H1 (cell line): ENCODE data around the gene ZC4H2. TPM values are rescaled to one million over a fixed set of nuclear protein-coding genes. Genes with fewer than 3 reads are reported as not detected.

Experiments used
- JUND ChIP-seq: IDR thresholded peaks from 2 replicates; pipeline ENCODE4 v1.6.1; 2011; ENCODE audit warnings: mild to moderate bottlenecking, improper control_type of control experiment, low read length
- POLR2A ChIP-seq, 2 experiments: IDR thresholded peaks; 1 replicate in 1 of 2; 2 replicates in 1 of 2; pipeline ENCODE4 v1.6.1; 2011; ENCODE audit warnings: low read depth in 2 of 2, low read length in 2 of 2, mild to moderate bottlenecking in 2 of 2; ENCODE audit errors: control extremely low read depth in 1 of 2
- polyA plus RNA-seq, 7 experiments: library from polyadenylated mRNA; depleted of rRNA in 3 of 7; stranded (reverse) in 5 of 7; unstranded in 2 of 7; fragments of >200 nt in 5 of 7; fragments of 200-250 nt in 2 of 7; gene quantifications; 1 replicate in 5 of 7; 2 replicates in 1 of 7; 4 replicates in 1 of 7; pipeline versions ENCODE4 v1.2.1 to v1.2.3, GENCODE V29; 2011 to 2013; ENCODE audit warnings: missing spikeins in 2 of 7, mixed read lengths in 2 of 7
- total RNA-seq: library from RNA; stranded (reverse); fragmentation: NEBNext Ultra II Directional; extraction: Animal tissue kit (Norgen Biotek cat#: 25700); gene quantifications from 2 replicates; pipeline ENCODE4 v1.2.1, GENCODE V29; 2021

The ZC4H2 gene
- total and polyA plus RNA-seq, 2 of the 8 experiments (the other 6 are each of a cell fraction or from before 2014, with no cell fraction given) = 25.9 to 29.3 TPM

DNA sequence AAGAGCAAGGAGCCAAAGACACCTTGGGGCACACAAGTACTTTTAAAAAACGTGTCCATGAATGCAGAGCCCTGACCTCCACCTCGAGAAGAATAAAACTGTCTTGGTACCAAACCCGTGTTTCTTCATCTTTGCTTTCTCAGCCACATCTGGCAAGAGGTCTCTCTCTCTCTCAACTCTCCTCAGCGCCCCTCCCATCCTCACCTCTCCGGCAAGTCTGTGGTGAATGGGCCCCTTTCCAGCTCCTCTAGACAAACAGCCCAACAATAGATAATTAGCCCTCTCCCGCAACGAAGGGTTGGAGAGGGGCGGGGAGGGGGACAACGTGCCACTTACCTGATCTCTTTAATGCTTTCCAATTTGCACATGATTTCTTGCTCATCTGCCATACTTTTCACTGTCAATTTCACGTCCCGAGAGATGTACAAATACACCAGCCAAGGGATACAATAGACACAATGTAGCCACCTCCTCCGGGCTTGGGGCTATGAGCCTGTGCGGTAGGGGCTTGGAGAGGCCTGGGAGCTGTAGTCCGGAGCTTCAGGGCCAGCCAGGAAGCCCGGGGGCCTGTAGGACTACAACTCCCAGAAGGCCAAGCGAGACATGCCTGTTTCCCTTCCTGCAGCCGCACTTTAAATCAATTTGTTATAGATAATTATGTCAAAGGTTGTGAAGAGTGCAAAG lies at the start of gene ZC4H2 (continued):
- TF ChIP-seq JUND (no peak), POLR2A (IDR thresholded peaks at IDR 0.05; ENCODE audit: control extremely low read depth in 1 of 2, low read depth in 2 of 2, low read length in 2 of 2) (peak in 1 of 2 experiments; percentile 51; a peak in 1 of 3 replicates)
